ENCODE results near the gene IDH2.

DNA sequence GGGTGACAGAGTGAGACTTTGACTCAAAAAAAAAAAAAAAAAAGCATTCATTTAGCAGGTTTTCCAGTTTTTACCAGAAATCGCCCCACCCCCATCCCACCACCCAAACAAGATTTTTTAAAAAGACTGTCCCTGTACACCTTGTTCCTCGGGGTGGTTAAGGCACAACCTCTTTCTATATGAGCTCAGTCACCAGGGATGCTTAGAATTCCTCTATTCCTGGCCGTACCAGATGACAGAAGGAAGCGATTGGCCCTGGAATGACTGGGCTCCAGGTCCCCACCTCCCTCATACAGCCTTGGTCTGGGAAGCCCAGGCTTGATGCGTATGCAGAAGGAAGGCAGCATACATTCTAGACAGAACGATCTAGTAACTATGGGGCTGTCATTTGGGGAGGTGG lies 25.6 kb downstream of the IDH2 start:
- TF ChIP-seq, protein P1, sequence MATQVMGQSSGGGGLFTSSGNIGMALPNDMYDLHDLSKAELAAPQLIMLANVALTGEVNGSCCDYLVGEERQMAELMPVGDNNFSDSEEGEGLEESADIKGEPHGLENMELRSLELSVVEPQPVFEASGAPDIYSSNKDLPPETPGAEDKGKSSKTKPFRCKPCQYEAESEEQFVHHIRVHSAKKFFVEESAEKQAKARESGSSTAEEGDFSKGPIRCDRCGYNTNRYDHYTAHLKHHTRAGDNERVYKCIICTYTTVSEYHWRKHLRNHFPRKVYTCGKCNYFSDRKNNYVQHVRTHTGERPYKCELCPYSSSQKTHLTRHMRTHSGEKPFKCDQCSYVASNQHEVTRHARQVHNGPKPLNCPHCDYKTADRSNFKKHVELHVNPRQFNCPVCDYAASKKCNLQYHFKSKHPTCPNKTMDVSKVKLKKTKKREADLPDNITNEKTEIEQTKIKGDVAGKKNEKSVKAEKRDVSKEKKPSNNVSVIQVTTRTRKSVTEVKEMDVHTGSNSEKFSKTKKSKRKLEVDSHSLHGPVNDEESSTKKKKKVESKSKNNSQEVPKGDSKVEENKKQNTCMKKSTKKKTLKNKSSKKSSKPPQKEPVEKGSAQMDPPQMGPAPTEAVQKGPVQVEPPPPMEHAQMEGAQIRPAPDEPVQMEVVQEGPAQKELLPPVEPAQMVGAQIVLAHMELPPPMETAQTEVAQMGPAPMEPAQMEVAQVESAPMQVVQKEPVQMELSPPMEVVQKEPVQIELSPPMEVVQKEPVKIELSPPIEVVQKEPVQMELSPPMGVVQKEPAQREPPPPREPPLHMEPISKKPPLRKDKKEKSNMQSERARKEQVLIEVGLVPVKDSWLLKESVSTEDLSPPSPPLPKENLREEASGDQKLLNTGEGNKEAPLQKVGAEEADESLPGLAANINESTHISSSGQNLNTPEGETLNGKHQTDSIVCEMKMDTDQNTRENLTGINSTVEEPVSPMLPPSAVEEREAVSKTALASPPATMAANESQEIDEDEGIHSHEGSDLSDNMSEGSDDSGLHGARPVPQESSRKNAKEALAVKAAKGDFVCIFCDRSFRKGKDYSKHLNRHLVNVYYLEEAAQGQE (IDR thresholded peaks at IDR 0.05; ENCODE audit: insufficient read depth in 1 of 2, low read depth in 2 of 2, low read length in 2 of 2) = no peak
- TF ChIP-seq POLR2AphosphoS5 (IDR thresholded peaks at IDR 0.05; ENCODE audit: low read depth, low read length) (no peak), TAF1 (IDR thresholded peaks at IDR 0.05; ENCODE audit: borderline replicate concordance, insufficient read depth, low read length) (no peak), SIN3A (IDR thresholded peaks at IDR 0.05; ENCODE audit: borderline replicate concordance, insufficient read depth, low read length) (no peak)

All from PFSK-1 (cell line).